Measurements from ENCODE around the gene CHD9NB. TPM values are rescaled to one million over a fixed set of nuclear protein-coding genes. Genes with fewer than 3 reads are reported as not detected.
A peak's percentile ranks its signal among the peaks of the same experiment; 100 is the strongest.

Gene CHD9NB
- total and polyA plus RNA-seq, 5 donors from 2014 or later, result not detected

DNA sequence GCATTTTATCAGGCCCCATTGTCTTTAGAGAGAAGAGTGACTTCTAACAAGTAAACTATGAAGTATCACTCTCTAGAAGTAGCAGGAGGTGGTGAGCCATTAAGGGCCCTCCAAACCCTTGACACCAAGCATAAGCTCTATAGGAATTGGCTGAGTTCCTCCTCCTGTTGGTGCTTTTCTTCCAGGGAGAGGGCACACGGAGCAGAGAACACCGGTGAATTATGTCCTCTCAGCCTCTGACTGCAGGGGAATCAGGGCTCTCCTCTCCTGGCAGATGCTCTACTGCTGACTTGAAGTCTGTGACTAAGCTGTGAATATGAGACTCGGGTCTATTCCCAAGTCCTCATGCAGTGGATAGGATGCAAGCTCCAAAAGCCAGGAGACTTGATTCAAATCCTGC lies 34.4 kb upstream of the CHD9NB start:
- peaks cover 0 to 2% (median 0%) of the 10 kb centered on the region in 7 donors for H3K9me3 Mint-ChIP-seq
- no peaks in the 10 kb centered on the region for H3K4me1 ChIP-seq (ENCODE audit: control insufficient read depth, insufficient read depth, low read length, poor library complexity, severe bottlenecking)
- no peak overlapping the region for H3K4me3 ChIP-seq (ENCODE audit: low read depth, low read length)
- no peak overlapping the region for H3K27ac ChIP-seq (ENCODE audit: insufficient read depth, low read length, poor library complexity, severe bottlenecking)
- ATAC-seq (ENCODE audit: low read depth in 2 of 2), result no peak
- no peaks in the 10 kb centered on the region for H3K36me3 ChIP-seq (ENCODE audit: control insufficient read depth, insufficient read depth, low read length)
- H3K4me1 Mint-ChIP-seq, result peaks cover 0 to 6% (median 3%) of the 10 kb centered on the region in 4 donors
- H3K27ac Mint-ChIP-seq, result no peak overlapping the region
- H3K36me3 Mint-ChIP-seq, result no peaks in the 10 kb centered on the region
- no peak overlapping the region for H3K4me3 Mint-ChIP-seq
- H3K27me3 Mint-ChIP-seq, result no peaks in the 10 kb centered on the region
- H3K9me3 ChIP-seq (ENCODE audit: control insufficient read depth in 2 of 2, low read length in 2 of 2), result no peaks in the 10 kb centered on the region
- no peak for DNase-seq
- H3K27me3 ChIP-seq (ENCODE audit: control insufficient read depth, insufficient read depth, low read length), result no peaks in the 10 kb centered on the region

DNA sequence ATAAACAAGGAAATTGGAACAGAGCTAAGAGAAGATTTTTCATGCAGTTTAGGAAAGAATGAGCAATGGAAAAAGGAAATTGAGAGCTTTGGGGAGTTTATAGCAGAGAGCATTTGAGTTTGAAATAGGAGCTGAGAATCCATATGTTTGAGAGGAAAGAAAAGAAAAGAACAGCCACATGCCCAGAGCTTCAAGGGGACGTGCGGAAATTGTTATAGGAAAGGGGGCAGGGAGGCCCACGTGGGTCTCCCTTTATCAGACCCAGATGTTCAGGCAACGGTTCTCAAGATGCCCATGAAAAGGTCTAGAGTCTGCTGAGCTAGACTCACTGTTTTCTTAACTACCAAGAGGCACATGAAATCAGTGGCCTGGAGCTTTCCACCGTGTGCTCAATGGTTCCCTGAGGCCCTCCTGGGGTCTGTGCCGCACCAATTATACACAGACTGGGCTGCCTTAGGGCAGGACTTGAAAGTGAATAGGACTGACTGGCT lies 33.3 kb upstream of the CHD9NB start:
- H3K4me3 Mint-ChIP-seq, result no peak overlapping the region
- H3K27me3 Mint-ChIP-seq, result no peaks in the 10 kb centered on the region
- peaks cover 0 to 2% (median 1%) of the 10 kb centered on the region in 4 donors for H3K4me1 Mint-ChIP-seq
- H3K36me3 Mint-ChIP-seq, result no peaks in the 10 kb centered on the region
- Histone ChIP-seq H3K9me3 (ENCODE audit: control insufficient read depth in 2 of 2, low read length in 2 of 2) (no peaks in the 10 kb centered on the region), H3K4me1 (ENCODE audit: control insufficient read depth, insufficient read depth, low read length, poor library complexity, severe bottlenecking) (no peaks in the 10 kb centered on the region), H3K4me3 (ENCODE audit: low read depth, low read length) (no peak overlapping the region), H3K27me3 (ENCODE audit: control insufficient read depth, insufficient read depth, low read length) (no peaks in the 10 kb centered on the region), H3K27ac (ENCODE audit: insufficient read depth, low read length, poor library complexity, severe bottlenecking) (no peak overlapping the region), H3K36me3 (ENCODE audit: control insufficient read depth, insufficient read depth, low read length) (no peaks in the 10 kb centered on the region)
- no peak overlapping the region for H3K27ac Mint-ChIP-seq
- ATAC-seq (ENCODE audit: low read depth in 2 of 2) (no peak), DNase-seq (no peak)
- H3K9me3 Mint-ChIP-seq, result peaks cover 0 to 2% (median 0%) of the 10 kb centered on the region in 7 donors

DNA sequence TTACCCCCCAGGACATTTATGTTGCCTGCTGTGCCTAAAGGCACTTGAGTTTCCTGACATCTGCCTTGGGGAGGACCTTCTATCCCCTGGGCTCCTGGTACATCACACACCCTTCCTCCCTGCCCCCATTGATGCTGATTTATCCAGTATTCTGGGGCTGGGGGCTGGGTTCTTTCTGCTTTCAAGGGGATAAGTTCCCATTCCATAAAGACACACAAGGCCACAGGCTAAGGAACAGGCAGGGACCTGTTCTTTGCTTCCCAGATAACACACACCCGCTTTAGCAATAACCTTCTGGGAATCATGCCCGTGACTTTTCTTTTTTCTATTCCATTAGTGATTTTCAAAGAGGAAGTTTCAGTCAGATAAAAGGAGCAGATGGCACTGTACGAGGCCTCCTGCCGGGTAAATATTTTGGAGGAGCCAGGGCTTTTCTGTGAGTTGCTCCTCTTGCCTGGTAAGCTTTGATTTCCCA lies 32.7 kb upstream of the CHD9NB start:
- H3K36me3 Mint-ChIP-seq, result no peaks in the 10 kb centered on the region
- H3K4me3 ChIP-seq (ENCODE audit: low read depth, low read length), result no peak overlapping the region
- DNase-seq, result no peak
- no peaks in the 10 kb centered on the region for H3K27me3 ChIP-seq (ENCODE audit: control insufficient read depth, insufficient read depth, low read length)
- H3K9me3 Mint-ChIP-seq, result peaks cover 0 to 2% (median 0%) of the 10 kb centered on the region in 7 donors
- H3K27me3 Mint-ChIP-seq, result no peaks in the 10 kb centered on the region
- H3K27ac Mint-ChIP-seq, result peak overlapping the region in 1 of 3 donors; percentile 5
- no peak for ATAC-seq (ENCODE audit: low read depth in 2 of 2)
- H3K27ac ChIP-seq (ENCODE audit: insufficient read depth, low read length, poor library complexity, severe bottlenecking), result no peak overlapping the region
- no peaks in the 10 kb centered on the region for H3K36me3 ChIP-seq (ENCODE audit: control insufficient read depth, insufficient read depth, low read length)
- no peaks in the 10 kb centered on the region for H3K4me1 ChIP-seq (ENCODE audit: control insufficient read depth, insufficient read depth, low read length, poor library complexity, severe bottlenecking)
- no peaks in the 10 kb centered on the region for H3K9me3 ChIP-seq (ENCODE audit: control insufficient read depth in 2 of 2, low read length in 2 of 2)
- no peak overlapping the region for H3K4me3 Mint-ChIP-seq
- peaks cover 0 to 2% (median 0%) of the 10 kb centered on the region in 4 donors for H3K4me1 Mint-ChIP-seq

DNA sequence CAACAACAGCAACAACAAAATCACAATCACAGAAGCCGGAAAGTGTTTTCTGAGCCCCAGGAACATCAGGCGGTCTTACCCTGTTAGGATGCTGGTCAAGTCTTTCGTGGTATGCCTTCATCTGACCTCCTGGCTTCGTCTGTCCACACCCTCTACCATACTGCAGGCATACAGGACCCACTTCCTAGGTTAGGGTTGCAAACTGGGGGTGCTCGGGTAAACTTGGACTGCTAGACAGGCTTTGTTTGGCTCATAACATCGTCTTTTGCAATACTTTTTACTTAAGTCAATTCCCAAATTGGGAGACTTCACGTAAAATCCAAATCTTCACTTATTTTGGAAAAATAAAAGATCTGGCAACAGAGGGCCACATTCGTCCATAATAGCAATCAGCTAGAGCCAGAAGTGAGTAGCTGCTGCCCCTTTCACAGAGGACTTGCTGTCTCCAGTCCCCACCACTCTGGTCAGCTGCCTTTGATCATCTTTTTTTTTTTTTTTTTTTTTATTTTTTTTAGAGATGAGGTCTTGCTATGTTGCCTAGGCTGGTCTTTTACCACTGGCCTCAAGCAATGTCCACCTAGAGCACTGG lies 32.1 kb upstream of the CHD9NB start:
- Histone ChIP-seq H3K27me3 (ENCODE audit: control insufficient read depth, insufficient read depth, low read length) (no peaks in the 10 kb centered on the region), H3K27ac (ENCODE audit: insufficient read depth, low read length, poor library complexity, severe bottlenecking) (no peak overlapping the region), H3K9me3 (ENCODE audit: control insufficient read depth in 2 of 2, low read length in 2 of 2) (no peaks in the 10 kb centered on the region), H3K4me1 (ENCODE audit: control insufficient read depth, insufficient read depth, low read length, poor library complexity, severe bottlenecking) (no peaks in the 10 kb centered on the region), H3K4me3 (ENCODE audit: low read depth, low read length) (no peak overlapping the region), H3K36me3 (ENCODE audit: control insufficient read depth, insufficient read depth, low read length) (no peaks in the 10 kb centered on the region)
- Mint-ChIP-seq H3K9me3 (peaks cover 0 to 2% (median 0%) of the 10 kb centered on the region in 7 donors), H3K4me1 (no peaks in the 10 kb centered on the region), H3K27me3 (no peaks in the 10 kb centered on the region), H3K4me3 (no peak overlapping the region), H3K27ac (no peak overlapping the region), H3K36me3 (no peaks in the 10 kb centered on the region)
- ATAC-seq (ENCODE audit: low read depth in 2 of 2) (no peak), DNase-seq (no peak)

DNA sequence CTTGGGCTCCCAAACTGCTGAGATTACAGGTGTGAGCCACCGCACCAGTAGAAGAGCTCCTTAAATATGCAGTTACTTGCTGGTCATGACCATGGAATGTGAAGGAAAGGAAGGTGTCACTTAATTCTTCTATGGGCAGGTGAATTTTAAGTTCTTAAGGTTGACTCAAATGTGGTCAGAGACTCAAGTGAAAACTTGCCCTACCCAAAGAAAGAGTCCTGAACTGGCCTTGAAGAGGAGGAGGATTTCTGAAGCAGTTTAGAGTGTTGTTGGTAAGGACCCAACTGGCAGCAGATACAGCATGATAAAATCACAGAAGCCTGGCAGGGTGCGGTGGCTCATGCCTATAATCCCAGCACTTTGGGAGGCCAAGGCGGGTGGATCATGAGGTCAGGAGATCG lies 31.4 kb upstream of the CHD9NB start:
- H3K27ac ChIP-seq (ENCODE audit: insufficient read depth, low read length, poor library complexity, severe bottlenecking), result no peak overlapping the region
- no peak overlapping the region for H3K4me3 Mint-ChIP-seq
- H3K4me3 ChIP-seq (ENCODE audit: low read depth, low read length), result no peak overlapping the region
- peaks cover 0 to 2% (median 0%) of the 10 kb centered on the region in 7 donors for H3K9me3 Mint-ChIP-seq
- no peaks in the 10 kb centered on the region for H3K9me3 ChIP-seq (ENCODE audit: control insufficient read depth in 2 of 2, low read length in 2 of 2)
- H3K4me1 Mint-ChIP-seq, result no peaks in the 10 kb centered on the region
- ATAC-seq (ENCODE audit: low read depth in 2 of 2) (no peak), DNase-seq (no peak)
- no peaks in the 10 kb centered on the region for H3K27me3 Mint-ChIP-seq
- H3K27me3 ChIP-seq (ENCODE audit: control insufficient read depth, insufficient read depth, low read length), result no peaks in the 10 kb centered on the region
- H3K36me3 ChIP-seq (ENCODE audit: control insufficient read depth, insufficient read depth, low read length), result no peaks in the 10 kb centered on the region
- H3K27ac Mint-ChIP-seq, result peak overlapping the region in 2 of 3 donors; percentile 37 to 69
- H3K36me3 Mint-ChIP-seq, result no peaks in the 10 kb centered on the region
- no peaks in the 10 kb centered on the region for H3K4me1 ChIP-seq (ENCODE audit: control insufficient read depth, insufficient read depth, low read length, poor library complexity, severe bottlenecking)

DNA sequence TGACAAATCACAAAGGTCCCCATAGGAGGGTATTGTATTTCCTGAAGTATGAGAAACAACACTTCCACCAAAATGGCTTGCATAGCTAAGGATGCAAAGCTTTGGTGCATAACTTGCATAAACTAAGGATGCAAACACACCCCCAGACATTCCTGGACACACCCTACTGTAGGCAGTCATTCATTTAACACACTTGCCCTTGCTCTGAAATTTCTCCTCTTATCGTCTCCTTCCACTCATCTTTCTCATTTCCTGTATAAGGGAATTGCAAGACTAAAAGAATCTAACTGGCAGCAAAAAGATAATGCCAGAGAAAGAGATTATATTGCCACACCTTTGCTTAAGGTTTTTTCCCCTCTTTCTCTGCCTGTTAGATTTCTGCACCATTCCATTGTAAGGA lies 30.4 kb upstream of the CHD9NB start:
- Mint-ChIP-seq H3K4me3 (no peak overlapping the region), H3K27ac (no peak overlapping the region), H3K9me3 (peaks cover 0 to 2% (median 0%) of the 10 kb centered on the region in 7 donors)

DNA sequence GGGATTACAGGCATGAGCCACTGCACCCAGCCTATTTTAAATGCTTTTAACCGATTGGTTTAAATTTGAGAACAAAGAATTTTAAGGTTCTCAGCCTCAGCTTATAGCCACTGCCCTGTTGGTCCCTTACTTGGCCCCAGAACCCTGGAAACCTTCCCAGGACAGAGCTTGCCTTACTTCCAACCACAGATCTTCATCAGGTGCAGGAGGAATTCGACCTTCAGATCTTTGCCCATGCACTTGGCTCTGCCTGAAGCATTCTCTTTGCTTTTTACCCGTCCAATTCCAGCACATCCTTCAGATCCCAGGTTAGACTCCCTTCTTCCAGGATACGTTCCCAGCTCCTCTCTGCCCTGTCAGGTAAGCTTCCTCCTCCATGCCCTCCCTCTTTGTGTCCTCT lies 29.8 kb upstream of the CHD9NB start:
- Histone ChIP-seq H3K9me3 (ENCODE audit: control insufficient read depth in 2 of 2, low read length in 2 of 2) (no peaks in the 10 kb centered on the region), H3K4me3 (ENCODE audit: low read depth, low read length) (no peak overlapping the region), H3K36me3 (ENCODE audit: control insufficient read depth, insufficient read depth, low read length) (no peaks in the 10 kb centered on the region), H3K27ac (ENCODE audit: insufficient read depth, low read length, poor library complexity, severe bottlenecking) (no peak overlapping the region), H3K4me1 (ENCODE audit: control insufficient read depth, insufficient read depth, low read length, poor library complexity, severe bottlenecking) (no peaks in the 10 kb centered on the region), H3K27me3 (ENCODE audit: control insufficient read depth, insufficient read depth, low read length) (no peaks in the 10 kb centered on the region)
- Mint-ChIP-seq H3K27ac (no peak overlapping the region), H3K4me1 (no peaks in the 10 kb centered on the region), H3K27me3 (no peaks in the 10 kb centered on the region), H3K36me3 (peaks cover 3% of the 10 kb centered on the region), H3K9me3 (peaks cover 0 to 2% (median 0%) of the 10 kb centered on the region in 7 donors), H3K4me3 (no peak overlapping the region)
- DNase-seq, result no peak
- ATAC-seq (ENCODE audit: low read depth in 2 of 2), result no peak

More for the DNA sequence above, 30.4 kb upstream of the CHD9NB start:
- Histone ChIP-seq H3K9me3 (ENCODE audit: control insufficient read depth in 2 of 2, low read length in 2 of 2) (no peaks in the 10 kb centered on the region), H3K27ac (ENCODE audit: insufficient read depth, low read length, poor library complexity, severe bottlenecking) (no peak overlapping the region), H3K27me3 (ENCODE audit: control insufficient read depth, insufficient read depth, low read length) (no peaks in the 10 kb centered on the region), H3K4me1 (ENCODE audit: control insufficient read depth, insufficient read depth, low read length, poor library complexity, severe bottlenecking) (no peaks in the 10 kb centered on the region), H3K36me3 (ENCODE audit: control insufficient read depth, insufficient read depth, low read length) (no peaks in the 10 kb centered on the region), H3K4me3 (ENCODE audit: low read depth, low read length) (no peak overlapping the region)
- ATAC-seq (ENCODE audit: low read depth in 2 of 2) (no peak), DNase-seq (no peak)
- H3K4me1 Mint-ChIP-seq, result no peaks in the 10 kb centered on the region
- no peaks in the 10 kb centered on the region for H3K27me3 Mint-ChIP-seq
- H3K36me3 Mint-ChIP-seq, result peaks cover 2% of the 10 kb centered on the region
